BJ (cell line): ENCODE results near the gene ATP6V1G2. TPM values are rescaled to one million over a fixed set of nuclear protein-coding genes. Genes with fewer than 3 reads are reported as not detected.
"Not testable (repeated sequence)": the region's sequence is repeated elsewhere in the genome, so short reads cannot be mapped to it uniquely, and the experiment has no call there.

Experiments
- CTCF ChIA-PET: fragments of 350-600 bp; formaldehyde crosslinking; extraction: SDS; loops from one replicate; lab custom pipeline; 2021; ENCODE audit warnings: antibody characterized with exemption, inconsistent platforms; lab: Yijun Ruan, JAX
- POLR2A ChIA-PET: fragments of 300-600 bp; sonication (Branson Sonifier 250); formaldehyde crosslinking; extraction: SDS; loops from one replicate; lab custom pipeline; 2021; ENCODE audit warnings: antibody characterized with exemption; lab: Charles Lee
- DNase-seq: peaks from one replicate; pipeline ENCODE4 v3.0.0-alpha.2; 2011; ENCODE audit warnings: low read depth
- H3K27me3 ChIP-seq: 2 replicates; pipeline ENCODE4 v1.6.0; 2011; ENCODE audit warnings: low read length; ENCODE audit not compliant: control insufficient read depth, insufficient read depth
- H3K36me3 ChIP-seq: 2 replicates; pipeline ENCODE4 v1.5.1; 2011; ENCODE audit warnings: low read length; ENCODE audit not compliant: control insufficient read depth, insufficient read depth
- H3K4me3 ChIP-seq: 2 replicates; pipeline ENCODE4 v1.5.1; 2011; ENCODE audit warnings: low read depth, mild to moderate bottlenecking, control low read depth, low read length
- polyA plus RNA-seq: library from polyadenylated mRNA; depleted of rRNA; stranded (reverse); fragments of >200 nt; gene quantifications from 2 replicates; pipeline ENCODE4 v1.2.3, GENCODE V29; 2011
- TF ChIP-seq, protein P1 (sequence below): IDR thresholded peaks from 2 replicates; pipeline ENCODE4 v1.5.1; 2011; ENCODE audit warnings: low read depth, mild to moderate bottlenecking, control low read depth, inconsistent platforms, low read length, moderate library complexity; ENCODE audit not compliant: insufficient read depth

The ATP6V1G2 gene
- polyA plus RNA-seq, 1 experiment = 2.7 TPM

DNA sequence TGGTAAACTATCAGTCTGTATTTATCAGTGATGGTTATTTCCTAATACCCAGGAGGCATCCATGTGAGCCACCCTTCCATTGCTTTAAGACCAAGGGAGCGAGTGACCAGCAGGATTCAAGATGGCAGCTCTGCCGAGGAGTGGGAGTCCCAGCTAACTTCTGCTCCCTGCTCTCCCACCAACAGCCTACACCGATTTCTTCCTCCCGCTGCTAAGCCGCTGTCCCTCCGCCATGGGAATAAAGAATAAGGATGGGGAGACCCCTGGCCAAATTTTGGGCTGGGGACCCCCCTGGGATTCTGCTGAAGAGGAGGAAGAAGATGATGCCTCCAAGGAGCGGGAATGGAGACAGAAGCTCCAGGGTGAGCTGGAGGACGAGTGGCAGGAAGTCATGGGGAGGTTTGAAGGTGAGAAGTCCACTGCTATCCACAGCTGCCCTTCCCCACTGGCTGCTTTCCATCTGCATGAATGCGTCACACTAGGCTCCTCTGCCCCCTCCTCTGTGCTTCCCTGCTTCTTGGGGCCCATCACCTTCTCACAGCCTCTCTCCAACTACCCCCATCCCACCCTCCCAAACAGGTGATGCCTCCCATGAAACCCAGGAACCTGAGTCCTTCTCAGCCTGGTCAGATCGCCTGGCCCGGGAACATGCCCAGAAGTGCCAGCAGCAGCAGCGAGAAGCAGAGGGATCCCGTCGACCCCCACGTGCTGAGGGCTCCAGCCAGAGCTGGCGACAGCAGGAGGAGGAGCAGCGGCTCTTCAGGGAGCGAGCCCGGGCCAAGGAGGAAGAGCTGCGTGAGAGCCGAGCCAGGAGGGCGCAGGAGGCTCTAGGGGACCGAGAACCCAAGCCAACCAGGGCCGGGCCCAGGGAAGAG, 11.3 kb upstream of the ATP6V1G2 start:
- Histone ChIP-seq H3K27me3 (no peaks in the 10 kb centered on the region), H3K36me3 (peaks cover 18% of the 10 kb centered on the region), H3K4me3 (no peak overlapping the region)
- no peak for DNase-seq
- TF ChIP-seq, protein P1, sequence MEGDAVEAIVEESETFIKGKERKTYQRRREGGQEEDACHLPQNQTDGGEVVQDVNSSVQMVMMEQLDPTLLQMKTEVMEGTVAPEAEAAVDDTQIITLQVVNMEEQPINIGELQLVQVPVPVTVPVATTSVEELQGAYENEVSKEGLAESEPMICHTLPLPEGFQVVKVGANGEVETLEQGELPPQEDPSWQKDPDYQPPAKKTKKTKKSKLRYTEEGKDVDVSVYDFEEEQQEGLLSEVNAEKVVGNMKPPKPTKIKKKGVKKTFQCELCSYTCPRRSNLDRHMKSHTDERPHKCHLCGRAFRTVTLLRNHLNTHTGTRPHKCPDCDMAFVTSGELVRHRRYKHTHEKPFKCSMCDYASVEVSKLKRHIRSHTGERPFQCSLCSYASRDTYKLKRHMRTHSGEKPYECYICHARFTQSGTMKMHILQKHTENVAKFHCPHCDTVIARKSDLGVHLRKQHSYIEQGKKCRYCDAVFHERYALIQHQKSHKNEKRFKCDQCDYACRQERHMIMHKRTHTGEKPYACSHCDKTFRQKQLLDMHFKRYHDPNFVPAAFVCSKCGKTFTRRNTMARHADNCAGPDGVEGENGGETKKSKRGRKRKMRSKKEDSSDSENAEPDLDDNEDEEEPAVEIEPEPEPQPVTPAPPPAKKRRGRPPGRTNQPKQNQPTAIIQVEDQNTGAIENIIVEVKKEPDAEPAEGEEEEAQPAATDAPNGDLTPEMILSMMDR = no peak
- CTCF ChIA-PET = interaction anchor here (3.6 kb wide), 1 partner anchor 39 kb away, joined by 29 read pairs; no protein-coding TSS in a partner anchor
- POLR2A ChIA-PET = no interaction called here

DNA sequence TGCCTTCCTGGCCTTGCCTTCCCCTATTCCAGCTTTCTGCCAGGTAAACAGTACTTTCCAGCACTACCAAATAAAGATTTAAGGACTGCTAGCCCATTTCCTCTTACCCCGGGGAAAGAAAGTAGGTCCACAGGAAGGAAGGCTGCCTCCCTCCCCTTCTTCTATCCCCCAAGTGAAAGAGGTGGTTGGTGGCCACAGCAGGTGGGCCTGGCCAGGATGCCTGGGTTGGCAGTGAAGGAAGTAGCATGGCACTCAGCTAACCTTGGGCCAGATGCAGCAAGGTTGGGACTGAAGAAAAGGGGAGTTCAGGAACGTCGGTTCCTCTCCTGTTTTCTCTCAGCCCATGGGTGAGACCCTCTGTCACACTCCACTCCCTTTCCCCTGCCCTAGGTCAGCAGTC, 9.9 kb upstream of the ATP6V1G2 start:
- no peak for DNase-seq
- TF ChIP-seq, protein P1 = no peak
- POLR2A ChIA-PET = no interaction called here
- no peaks in the 10 kb centered on the region for H3K27me3 ChIP-seq
- CTCF ChIA-PET = interaction anchor here (0.7 to 1.1 kb wide), 2 partner anchors 24 to 25 kb away, joined by 3 to 4 read pairs; no protein-coding TSS in a partner anchor
- H3K4me3 ChIP-seq = no peak overlapping the region
- peaks cover 18% of the 10 kb centered on the region for H3K36me3 ChIP-seq

- H3K27me3 ChIP-seq, H3K36me3 ChIP-seq, DNase-seq, H3K4me3 ChIP-seq, POLR2A ChIA-PET: not testable (repeated sequence)
- TF ChIP-seq, protein P1 = peak; percentile 34; the same call in 1 of the 2 replicates
- CTCF ChIA-PET = interaction anchor here (0.9 to 17.0 kb wide), 9 partner anchors 10 to 112 kb away, joined by 3 to 433 read pairs (median 3); partner anchors contain the start of genes LST1, LTB, NCR3 and TNF
Measured at GRCh38 chr6:31551371-31551770, 5.0 kb upstream of the ATP6V1G2 start.

GRCh38 chr6:31548544-31548873, 2.1 kb upstream of the ATP6V1G2 start:
- POLR2A ChIA-PET = interaction anchor here (0.5 kb wide), 1 partner anchor 380 kb away, joined by 16 read pairs; no protein-coding TSS in a partner anchor
- DNase-seq = no peak
- TF ChIP-seq, protein P1 = no peak

More at GRCh38 chr6:31548544-31548873, 2.1 kb upstream of the ATP6V1G2 start:
- H3K36me3 ChIP-seq = peaks cover 3% of the 10 kb centered on the region; the same call in 1 of the 2 replicates
- peak overlapping the region; percentile 50; the same call in 1 of the 2 replicates for H3K4me3 ChIP-seq
- CTCF ChIA-PET = interaction anchor here (1.2 to 17.0 kb wide), 5 partner anchors 11 to 61 kb away, joined by 3 to 433 read pairs (median 15); partner anchors contain the start of genes LST1, LTB, NCR3 and TNF
- no peaks in the 10 kb centered on the region for H3K27me3 ChIP-seq
